Fibroblast of skin of right biceps (primary cell): ENCODE results near the gene PLA2G6.
"Not testable (repeated sequence)": the region's sequence is repeated elsewhere in the genome, so short reads cannot be mapped to it uniquely, and the experiment has no call there.

Experiments
- DNase-seq: peaks from one replicate; pipeline ENCODE4 v3.0.0-alpha.2; 2013

Gene PLA2G6

DNA sequence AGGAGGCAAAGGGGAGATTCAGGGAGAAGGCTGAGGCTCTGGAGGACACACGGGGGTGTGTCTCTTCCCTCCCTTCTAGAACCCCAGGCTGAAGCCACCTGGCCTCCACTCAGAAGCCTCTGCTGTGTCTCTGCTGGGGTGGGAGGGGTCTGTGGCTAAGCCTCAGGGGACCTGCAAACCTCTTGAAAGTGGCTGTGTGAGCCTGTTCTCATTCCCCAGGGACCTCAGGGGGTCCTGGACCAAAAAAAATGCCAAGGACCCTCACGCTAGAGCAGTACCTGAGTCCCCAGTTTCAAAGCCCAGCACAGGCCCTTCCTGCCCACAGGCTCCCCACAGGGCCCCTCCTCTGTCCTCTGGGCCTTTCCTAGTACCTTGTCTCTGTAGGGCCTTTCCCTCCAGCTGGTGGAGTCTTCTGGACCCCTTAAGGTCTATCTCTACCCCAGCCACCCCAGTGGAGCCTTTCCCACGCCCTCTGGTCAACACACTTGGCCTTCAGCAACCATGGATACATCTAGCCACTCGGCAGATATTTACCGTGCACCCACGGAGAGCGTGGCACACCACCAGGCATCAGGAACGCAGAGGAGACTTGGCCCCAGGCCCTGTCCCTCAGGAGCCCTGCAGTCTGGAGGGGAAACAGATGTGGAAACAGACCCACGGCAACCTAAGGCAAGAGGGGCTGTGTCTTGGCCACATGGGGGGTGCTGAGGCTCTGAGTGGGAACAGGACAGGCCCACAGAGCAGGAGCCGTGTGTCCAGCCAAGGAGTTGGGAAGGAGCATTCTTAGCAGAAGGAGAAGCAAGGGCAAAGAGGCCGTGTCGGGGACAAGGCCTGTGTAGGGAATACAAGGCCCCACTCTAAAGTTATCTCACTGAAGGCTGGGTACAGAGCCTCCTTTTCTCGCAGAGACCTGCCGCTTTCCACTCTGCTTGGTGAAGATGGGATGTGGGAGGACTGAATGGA is 18.5 kb downstream of the PLA2G6 start:
- DNase-seq = no peak

DNA sequence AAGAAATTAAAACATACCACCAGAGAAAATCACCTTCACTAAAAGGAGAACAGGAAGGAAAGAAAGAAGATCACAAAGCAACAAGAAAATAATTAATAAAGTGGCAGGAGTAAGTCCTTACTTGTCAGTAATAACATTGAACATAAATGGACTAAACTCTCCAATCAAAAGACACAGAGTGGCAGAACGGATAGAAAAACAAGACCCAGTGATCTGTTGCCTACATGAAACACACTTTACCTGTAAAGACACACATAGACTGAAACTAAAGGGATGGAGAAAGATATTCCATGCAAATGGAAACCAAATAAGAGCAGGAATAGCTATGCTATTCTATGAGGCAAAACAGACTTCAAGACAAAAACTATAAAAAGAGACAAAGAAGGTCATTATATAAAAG is 25.9 kb downstream of the PLA2G6 start:
- DNase-seq = no peak

DNA sequence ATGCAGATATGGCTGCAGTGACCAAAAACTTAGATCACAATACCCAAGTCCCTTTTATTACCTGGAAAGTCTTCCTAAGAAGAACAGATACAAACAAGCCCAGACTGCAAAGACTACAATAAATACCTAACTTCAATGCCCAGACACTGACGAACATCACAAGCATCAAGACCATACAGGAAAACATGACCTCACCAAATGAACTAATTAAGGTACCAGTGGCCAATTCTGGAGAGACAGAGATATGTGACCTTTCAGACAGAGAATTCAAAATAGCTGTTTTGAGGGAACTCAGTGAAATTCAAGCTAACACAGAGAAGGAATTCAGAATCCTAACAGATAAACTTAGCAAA is 27.1 kb downstream of the PLA2G6 start:
- not testable (repeated sequence) for DNase-seq

GRCh38 chr22:38153821-38154562 is 27.6 kb downstream of the PLA2G6 start:
- peak; percentile 9 for DNase-seq

DNA sequence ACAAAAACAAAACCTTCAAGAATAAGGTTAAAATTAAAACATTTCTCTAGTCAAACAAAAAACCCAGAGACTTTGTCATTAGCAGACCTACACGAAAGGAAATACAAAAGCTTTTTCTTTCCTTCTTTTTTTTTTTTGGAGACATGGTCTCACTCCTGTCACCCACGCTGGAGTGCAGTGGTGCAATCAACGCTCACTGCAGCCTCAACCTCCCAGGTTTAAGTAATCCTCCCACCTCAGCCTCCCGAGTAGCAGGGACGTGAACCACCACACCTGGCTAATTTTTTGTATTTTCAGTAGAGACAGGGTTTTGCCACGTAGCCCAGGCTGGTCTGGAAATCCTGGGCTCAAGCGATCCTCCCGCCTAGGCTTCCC is 30.5 kb downstream of the PLA2G6 start:
- DNase-seq = no peak

DNA sequence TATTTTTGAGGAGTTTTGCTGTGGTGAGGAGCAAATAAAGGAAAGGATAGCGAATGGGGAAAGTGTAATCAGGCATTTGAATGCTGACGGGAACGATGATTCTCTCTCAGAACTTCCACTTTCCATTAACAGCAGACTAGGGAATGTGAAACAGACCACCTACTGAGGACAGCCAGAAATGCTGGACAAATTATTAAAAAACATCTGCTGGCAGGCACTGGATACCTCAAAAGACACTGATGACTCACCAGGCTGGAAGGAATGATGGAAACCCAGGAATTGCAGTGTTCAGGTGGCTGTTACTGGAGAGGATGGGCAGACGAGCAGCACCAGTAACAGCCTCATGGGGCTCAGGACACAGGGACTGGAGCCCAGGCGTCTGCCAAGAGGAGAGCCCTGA is 33.4 kb downstream of the PLA2G6 start:
- DNase-seq = peak; percentile 78

DNA sequence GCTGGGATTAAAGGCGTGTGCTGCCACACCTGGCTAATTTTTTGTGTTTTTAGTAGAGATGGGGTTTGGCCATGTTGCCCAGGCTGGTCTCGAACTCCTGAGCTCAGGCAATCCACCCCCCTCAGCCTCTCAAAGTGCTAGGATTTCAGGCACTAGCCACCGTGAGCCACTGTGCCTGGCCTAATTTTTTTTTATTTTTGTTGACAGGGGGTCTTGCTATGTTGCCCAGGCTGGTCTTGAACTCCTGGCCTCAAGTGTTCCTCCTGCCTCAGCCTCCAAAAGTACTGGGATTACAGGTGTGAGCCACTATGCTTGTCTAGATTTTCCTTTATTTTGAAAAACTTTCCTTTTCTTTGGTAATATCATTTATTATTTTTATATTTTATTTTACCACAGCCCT is 35.5 kb downstream of the PLA2G6 start:
- not testable (repeated sequence) for DNase-seq

DNA sequence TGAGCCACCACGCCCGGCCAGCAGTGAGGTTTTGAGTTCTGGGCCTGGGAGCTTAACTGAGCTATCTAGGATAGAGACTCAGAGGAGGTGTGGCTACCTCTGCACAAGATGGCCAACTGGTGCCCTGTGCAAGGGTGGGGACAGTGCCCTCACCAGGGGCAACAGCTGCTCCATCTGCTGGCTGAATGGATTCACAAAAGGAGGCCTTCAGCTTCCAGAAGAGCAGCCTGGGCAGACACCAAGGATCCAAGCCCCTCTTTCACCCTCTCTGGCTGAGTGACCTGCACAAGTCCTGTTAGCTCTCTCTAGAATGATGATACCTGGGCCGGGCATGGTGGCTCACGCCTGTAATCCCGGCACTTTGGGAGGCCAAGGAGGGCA is 37.6 kb downstream of the PLA2G6 start:
- no peak for DNase-seq

DNA sequence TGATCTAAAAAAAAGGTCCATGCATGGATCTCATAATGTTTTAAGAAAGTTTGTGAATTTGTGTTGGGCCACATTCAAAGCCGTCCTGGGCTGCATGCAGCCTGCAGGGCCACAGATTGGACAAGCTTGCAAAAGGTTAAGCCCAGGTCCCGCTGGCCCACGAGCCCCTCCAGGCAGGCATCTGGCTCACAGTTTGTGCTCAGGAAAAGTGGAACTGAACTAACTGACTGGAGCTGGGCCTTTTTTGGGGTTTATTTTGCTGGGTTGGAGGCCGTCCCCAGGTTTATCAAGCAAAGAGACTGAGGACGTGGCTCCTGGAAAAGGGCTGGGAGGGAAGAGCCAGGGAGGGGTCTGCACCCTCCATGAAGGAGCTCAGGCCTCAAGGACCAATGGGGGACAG is 39.0 kb downstream of the PLA2G6 start:
- DNase-seq = no peak

DNA sequence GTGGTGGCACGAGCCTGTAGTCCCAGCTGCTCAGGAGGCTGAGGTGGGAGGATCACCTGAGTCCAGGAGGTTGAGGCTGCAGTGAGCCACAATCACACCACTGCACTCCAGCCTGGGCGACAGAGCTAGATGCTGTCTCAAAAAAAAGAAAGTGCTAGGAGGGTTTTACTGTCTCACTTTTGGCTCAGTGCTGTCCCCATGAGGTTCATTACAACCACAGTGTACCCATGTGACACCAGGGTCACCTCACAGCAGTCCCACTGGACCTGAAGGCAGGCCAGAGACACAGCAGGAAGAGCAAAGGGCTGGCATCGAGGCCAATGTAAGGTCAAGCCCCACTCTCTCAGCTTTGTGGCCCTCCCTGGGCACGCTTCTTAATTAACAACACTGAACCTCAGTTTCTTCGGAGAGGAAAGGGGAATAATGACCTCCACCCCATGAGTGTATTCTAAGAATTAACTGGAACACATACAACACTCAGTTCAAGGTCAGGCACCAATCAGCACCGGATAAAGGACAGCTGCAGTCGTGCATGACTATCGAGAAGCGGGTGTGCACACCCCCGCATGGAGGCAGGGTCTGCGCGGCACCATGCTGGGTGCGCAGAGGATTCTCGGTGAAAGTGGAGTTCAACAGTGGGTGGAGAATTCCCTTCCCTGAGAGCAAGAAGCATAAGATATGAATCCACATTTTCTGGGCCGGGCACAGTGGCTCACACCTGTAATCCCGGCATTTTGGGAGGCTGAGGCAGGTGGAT is 40.2 kb downstream of the PLA2G6 start:
- DNase-seq = no peak

- DNase-seq = no peak
Measured at GRCh38 chr22:38139901-38140300, 41.7 kb downstream of the PLA2G6 start.

DNA sequence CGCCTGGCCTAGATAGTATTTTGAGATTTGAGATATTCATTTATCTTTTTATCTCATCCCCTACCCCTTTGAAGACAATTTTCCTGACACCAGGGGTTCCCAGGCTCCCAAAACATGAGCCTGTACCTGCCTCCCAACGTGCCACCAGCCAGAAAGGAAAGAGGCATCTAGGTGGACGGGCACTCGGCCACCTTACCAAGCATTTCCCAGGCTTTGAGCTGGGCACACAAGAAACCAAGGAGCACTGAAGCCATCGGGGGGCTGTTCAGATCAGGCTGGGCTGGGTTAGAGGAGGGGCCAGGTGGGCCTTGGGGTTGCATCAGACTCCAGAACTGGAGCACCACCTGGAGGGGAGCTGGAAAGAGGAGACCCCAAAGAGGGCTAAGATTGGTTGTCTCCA is 42.7 kb downstream of the PLA2G6 start:
- no peak for DNase-seq

DNA sequence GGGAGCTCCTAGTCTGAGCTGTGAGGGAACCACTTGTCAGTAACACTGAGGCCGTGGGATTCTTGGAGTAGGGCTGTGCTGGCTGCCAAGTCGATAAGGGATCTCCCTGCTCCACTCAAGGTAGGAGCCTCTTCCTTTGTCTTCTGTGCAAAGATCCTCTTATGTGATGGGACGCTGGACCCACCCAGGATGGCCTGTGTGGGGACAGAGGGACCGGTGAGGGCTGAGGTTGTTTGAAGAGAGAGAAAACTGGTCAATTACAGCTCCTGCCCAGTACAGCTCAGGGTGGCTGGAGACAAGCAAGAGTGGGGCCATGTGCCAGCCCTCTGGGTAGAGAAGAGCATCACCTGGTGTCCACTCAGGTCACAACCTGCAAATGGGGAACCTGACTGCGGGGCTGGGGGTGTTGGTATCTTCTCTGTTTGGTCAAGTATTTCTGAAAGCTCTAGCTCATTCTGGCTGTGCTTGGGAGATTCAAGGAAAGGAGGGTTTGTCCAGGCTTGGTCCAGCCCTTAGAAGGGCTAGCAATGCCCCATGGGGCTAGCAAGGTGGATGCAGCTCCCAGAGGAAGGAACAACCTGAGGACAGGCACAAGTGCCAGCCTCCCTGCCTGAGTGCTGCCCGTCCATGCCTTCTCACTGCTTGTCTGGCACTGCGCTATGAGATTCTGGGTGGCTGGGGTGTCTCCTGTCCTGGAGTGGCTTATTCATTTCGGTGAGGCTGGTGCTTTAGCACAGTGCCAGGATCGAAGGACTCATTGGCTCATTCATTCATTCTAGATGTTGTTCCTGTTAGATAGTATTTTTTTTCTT is 43.5 kb downstream of the PLA2G6 start:
- no peak for DNase-seq

- DNase-seq = peak; percentile 8
Measured at GRCh38 chr22:38136607-38137006, 45.0 kb downstream of the PLA2G6 start.

DNA sequence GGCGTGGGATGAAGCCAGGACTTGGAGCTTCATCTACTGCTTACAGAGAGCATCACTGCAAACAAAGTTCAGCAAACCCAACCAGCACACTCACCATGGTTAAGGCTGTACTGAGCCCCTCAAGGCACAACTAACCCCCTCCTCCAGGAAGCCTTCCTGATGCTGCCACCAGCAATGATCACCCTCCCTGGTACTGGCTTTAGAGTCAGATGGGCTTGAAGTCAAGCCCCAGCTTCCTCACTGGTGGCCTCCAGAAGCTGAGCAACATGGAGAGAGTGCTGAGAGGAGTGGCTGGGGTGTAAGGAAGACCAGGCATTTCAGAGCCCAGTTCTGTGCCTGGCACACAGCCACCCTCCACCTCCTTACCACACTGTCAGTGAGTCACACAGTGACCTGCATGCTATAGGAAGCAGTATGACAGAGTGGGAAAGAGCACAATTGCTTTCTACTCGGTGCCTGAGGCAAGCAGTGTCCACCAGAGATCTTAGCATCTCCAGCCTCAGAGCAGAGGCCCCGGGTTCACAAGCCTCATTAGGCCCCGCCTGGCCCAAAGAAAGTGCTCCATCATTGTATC is 46.4 kb downstream of the PLA2G6 start:
- peak; percentile 88 for DNase-seq

DNA sequence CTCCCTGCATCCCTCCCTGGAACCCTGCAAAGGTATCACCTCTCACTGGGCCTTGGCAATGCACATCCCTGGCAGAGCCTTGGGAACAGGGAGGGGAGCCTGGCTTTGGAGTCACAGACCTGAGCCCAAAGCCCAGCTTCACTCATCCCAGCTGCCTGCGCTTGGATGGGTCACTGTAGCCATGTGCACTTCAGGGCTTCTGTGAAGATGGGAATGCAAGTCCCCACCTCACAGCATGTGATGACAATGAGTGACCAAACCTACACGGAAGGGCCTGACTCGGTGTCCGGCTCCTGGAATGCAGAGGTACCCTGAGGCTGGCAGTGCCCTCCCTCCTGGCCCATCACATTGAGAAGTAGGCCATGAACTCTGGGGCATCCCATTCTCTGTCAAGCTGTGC is 48.3 kb downstream of the PLA2G6 start:
- no peak for DNase-seq

DNA sequence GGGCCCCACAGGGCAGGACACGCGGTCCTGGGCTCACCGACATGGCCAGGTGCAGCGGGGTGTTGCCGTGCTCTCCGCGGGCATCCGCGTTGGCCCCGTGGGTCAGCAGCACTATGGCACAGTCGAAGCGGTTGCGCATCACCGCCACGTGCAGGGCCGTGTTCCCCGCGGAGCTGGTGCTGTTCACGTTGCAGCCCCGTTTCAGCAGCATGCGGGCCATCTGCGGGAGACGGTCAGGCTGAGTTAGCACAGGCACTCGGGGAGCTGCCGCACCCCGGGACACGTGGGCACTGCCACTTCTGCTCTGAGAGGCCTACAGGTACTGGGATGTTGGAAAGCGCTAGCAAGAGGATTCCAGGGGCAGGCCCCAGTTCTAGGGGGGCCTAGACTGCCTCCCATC is 48.8 kb downstream of the PLA2G6 start:
- no peak for DNase-seq

DNA sequence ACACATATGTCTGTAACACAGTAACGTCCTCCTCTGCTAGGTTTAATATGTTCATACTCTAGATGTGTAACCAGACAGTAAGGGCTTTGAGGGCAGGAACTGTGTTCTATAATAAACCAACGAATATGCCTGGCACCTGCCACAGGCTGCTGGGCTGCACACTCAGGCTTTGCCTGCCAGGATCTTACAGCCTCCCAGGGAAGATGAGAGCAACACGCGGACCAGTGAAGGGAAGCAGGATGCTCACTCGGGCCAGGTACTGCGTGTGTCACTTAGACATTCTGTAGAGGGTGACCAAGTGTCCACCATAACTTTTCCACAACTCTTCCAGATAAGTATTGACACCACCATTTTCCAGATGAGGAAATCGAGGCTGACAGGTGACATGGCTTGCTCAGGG is 49.5 kb downstream of the PLA2G6 start:
- no peak for DNase-seq

DNA sequence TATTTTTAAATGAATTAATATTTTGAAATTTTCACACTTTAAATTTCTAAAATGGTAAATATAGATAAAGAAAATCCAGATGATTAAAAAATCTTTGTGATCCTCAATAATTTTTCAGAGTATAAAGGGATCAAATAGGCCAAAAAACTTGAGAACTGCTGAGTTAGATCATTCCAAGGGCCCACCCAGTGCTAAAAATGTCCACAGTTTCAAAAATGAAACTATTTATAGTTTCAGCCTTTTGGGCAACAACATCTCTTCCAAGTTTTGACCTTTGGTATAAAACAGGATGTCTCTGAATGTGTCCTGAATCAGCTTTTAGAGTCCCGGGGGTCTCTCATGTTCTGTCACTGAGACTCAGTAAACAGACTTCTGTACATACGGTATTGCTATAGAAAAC is 50.2 kb downstream of the PLA2G6 start:
- no peak for DNase-seq

GRCh38 chr22:38129856-38130255 is 51.8 kb downstream of the PLA2G6 start:
- DNase-seq = no peak

GRCh38 chr22:38129021-38129420 is 52.6 kb downstream of the PLA2G6 start:
- DNase-seq = no peak

- DNase-seq = no peak
Measured at GRCh38 chr22:38127869-38128268, 53.8 kb downstream of the PLA2G6 start.
